ENCODE measurements around the gene PRSS12. TPM values are rescaled to one million over a fixed set of nuclear protein-coding genes. Genes with fewer than 3 reads are reported as not detected.

Gene PRSS12
- total RNA-seq, 2 donors from 2014 or later = 1.7 to 43.0 TPM

DNA sequence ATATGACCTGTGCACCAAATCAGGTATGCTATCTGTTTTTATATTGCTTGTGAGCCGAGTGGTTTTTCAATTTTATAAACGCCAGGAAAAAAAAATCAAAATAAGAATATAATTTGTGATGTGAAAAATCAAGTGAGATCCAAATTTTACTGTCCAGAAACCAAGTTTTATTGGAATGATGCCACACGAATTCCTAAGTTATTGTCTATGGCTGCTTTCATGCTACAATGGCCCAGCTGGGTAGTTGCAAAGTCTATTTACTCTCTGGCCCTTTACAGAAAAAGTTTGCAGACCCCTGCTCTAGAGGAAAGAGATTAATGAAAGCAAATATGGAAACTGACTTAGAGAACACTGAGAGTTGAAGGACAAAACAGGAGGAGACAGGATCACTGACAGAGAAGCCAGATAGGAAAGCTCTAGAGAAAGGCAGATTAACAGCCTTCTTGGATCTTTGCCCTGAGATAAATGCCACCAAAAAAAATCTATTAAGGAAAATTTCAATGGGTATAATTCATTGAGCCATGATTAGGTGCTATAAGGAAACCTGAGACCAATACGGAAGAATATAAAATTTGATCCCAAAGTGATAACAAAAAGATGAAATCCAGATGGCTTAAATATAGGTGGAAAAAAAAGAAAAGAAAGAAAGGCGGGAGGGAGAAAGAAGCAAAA is 29.8 kb downstream of the PRSS12 start:
- Histone ChIP-seq H3K9me3 (no peaks in the 10 kb centered on the region), H3K36me3 (no peaks in the 10 kb centered on the region), H3K4me1 (replicated peaks) (no peaks in the 10 kb centered on the region), H3K27me3 (replicated peaks; ENCODE audit: insufficient read depth) (no peaks in the 10 kb centered on the region), H3K27ac (no peak overlapping the region), H3K4me3 (no peak overlapping the region)
- 56% methylated on average over 5 of the region's 5 CpGs for WGBS
- no peak for DNase-seq (ENCODE audit: low spot score)
- intact Hi-C loops (cut with DNase I) = no loop called here
- TF ChIP-seq POLR2A (IDR thresholded peaks at IDR 0.05) = no peak
- TF ChIP-seq POLR2AphosphoS5 (IDR thresholded peaks at IDR 0.05) = no peak

DNA sequence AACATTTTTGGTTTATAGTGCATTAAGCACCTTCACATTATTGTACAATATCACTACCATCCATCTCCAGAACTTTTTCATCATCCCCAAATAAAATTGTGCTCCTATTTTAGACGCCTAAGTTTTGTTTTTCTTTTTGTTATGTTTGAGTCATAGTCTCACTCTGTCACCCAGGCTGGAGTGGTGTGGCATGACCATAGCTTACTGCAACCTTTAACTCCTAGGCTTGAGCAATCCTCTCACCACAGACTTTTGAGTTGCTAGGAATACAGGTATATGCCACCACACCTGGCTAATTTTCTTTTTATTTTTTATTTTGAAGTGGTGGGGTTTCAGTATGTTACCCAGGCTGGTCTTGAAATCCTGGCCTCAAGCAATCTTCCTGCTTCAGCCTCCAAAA is 33.9 kb downstream of the PRSS12 start:
- 55% methylated on average over 1 of the region's 1 CpG for WGBS
- H3K36me3 ChIP-seq = no peaks in the 10 kb centered on the region
- no peaks in the 10 kb centered on the region for H3K4me1 ChIP-seq (replicated peaks)
- H3K27me3 ChIP-seq (replicated peaks; ENCODE audit: insufficient read depth) = no peaks in the 10 kb centered on the region
- TF ChIP-seq POLR2A (IDR thresholded peaks at IDR 0.05) = no peak
- TF ChIP-seq, protein P1, sequence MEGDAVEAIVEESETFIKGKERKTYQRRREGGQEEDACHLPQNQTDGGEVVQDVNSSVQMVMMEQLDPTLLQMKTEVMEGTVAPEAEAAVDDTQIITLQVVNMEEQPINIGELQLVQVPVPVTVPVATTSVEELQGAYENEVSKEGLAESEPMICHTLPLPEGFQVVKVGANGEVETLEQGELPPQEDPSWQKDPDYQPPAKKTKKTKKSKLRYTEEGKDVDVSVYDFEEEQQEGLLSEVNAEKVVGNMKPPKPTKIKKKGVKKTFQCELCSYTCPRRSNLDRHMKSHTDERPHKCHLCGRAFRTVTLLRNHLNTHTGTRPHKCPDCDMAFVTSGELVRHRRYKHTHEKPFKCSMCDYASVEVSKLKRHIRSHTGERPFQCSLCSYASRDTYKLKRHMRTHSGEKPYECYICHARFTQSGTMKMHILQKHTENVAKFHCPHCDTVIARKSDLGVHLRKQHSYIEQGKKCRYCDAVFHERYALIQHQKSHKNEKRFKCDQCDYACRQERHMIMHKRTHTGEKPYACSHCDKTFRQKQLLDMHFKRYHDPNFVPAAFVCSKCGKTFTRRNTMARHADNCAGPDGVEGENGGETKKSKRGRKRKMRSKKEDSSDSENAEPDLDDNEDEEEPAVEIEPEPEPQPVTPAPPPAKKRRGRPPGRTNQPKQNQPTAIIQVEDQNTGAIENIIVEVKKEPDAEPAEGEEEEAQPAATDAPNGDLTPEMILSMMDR (IDR thresholded peaks at IDR 0.05) = no peak
- no peak for TF ChIP-seq POLR2AphosphoS5 (IDR thresholded peaks at IDR 0.05)
- no peak overlapping the region for H3K4me3 ChIP-seq
- H3K27ac ChIP-seq = no peak overlapping the region
- no peaks in the 10 kb centered on the region for H3K9me3 ChIP-seq
- DNase-seq (ENCODE audit: low spot score) = no peak
- intact Hi-C loops (cut with DNase I) = no loop called here

DNA sequence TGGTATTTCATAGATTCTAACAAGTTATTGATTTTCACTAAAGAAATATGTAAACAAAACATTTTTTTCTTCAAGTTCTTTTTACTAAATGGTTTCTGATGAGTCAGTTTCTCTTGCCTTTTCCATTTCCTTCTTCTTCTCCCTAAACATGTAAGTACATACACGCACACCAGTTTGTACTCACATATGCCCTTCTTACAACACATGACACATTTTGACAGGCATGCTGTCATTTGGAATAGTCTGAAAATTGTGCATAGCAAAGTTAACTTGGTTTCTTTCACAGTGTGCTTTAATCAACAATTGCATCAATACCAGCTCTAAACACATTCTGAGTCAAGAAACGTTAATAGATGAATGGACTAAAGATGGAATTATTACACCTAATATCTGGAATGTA is 35.1 kb downstream of the PRSS12 start:
- no peak overlapping the region for H3K4me3 ChIP-seq
- no peak for DNase-seq (ENCODE audit: low spot score)
- no peaks in the 10 kb centered on the region for H3K36me3 ChIP-seq
- TF ChIP-seq, protein P1 (IDR thresholded peaks at IDR 0.05) = no peak
- TF ChIP-seq POLR2A (IDR thresholded peaks at IDR 0.05) (no peak), POLR2AphosphoS5 (IDR thresholded peaks at IDR 0.05) (no peak)
- WGBS = 90% methylated on average over 2 of the region's 2 CpGs
- H3K27me3 ChIP-seq (replicated peaks; ENCODE audit: insufficient read depth) = no peaks in the 10 kb centered on the region
- intact Hi-C loops (cut with DNase I) = no loop called here
- no peaks in the 10 kb centered on the region for H3K4me1 ChIP-seq (replicated peaks)
- no peak overlapping the region for H3K27ac ChIP-seq
- no peaks in the 10 kb centered on the region for H3K9me3 ChIP-seq

DNA sequence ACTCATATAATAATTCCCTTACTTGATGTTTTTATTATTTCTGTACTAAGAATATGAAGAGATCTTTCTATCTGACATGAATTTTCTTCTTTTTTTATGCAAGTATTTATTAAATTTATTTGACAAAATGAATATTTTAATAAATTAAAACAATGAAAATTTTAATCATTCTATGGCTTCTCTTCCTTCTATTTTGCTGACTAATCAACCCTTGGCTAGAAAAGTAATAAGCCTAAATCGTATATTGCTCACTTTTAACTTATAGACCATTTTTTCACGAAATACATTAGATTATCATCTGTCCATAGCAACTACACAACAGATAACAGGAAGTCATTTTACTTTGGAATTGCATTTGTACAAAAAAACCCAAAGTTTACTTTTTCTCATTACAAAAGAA is 38.6 kb downstream of the PRSS12 start:
- DNase-seq (ENCODE audit: low spot score) = no peak
- H3K36me3 ChIP-seq = no peaks in the 10 kb centered on the region
- no peak overlapping the region for H3K27ac ChIP-seq
- 75% methylated on average over 2 of the region's 2 CpGs for WGBS
- no peaks in the 10 kb centered on the region for H3K9me3 ChIP-seq
- no peak overlapping the region for H3K4me3 ChIP-seq
- TF ChIP-seq, protein P1 (IDR thresholded peaks at IDR 0.05) = no peak
- no peak for TF ChIP-seq POLR2AphosphoS5 (IDR thresholded peaks at IDR 0.05)
- TF ChIP-seq POLR2A (IDR thresholded peaks at IDR 0.05) = no peak
- H3K4me1 ChIP-seq (replicated peaks) = no peaks in the 10 kb centered on the region
- no peaks in the 10 kb centered on the region for H3K27me3 ChIP-seq (replicated peaks; ENCODE audit: insufficient read depth)
- intact Hi-C loops (cut with DNase I) = no loop called here

DNA sequence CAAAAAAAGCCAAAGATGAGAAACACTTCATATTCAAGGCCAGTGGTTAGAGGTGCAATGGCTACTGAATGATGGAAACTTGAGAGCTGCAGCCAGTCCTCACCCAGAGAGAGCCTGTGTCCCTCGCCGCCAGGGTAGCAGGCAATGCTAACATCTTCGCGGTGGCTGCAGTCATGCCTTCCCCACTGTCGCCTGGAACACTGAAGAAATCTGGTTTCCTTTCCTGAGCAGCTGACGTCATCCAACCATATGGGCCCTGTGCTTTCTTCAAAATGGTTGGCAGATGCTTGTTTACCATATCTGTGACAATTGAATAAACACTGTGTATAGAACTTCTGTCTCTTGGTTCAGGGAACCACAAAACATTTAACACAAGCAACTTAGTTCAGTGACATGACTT is 39.7 kb downstream of the PRSS12 start:
- 69% methylated on average over 6 of the region's 6 CpGs for WGBS
- no peak for TF ChIP-seq POLR2AphosphoS5 (IDR thresholded peaks at IDR 0.05)
- no peak for TF ChIP-seq POLR2A (IDR thresholded peaks at IDR 0.05)
- TF ChIP-seq, protein P1 (IDR thresholded peaks at IDR 0.05) = no peak
- no peaks in the 10 kb centered on the region for H3K4me1 ChIP-seq (replicated peaks)
- H3K27ac ChIP-seq = no peak overlapping the region
- no peaks in the 10 kb centered on the region for H3K27me3 ChIP-seq (replicated peaks; ENCODE audit: insufficient read depth)
- H3K4me3 ChIP-seq = no peak overlapping the region
- no peaks in the 10 kb centered on the region for H3K9me3 ChIP-seq
- DNase-seq (ENCODE audit: low spot score) = no peak
- no peaks in the 10 kb centered on the region for H3K36me3 ChIP-seq
- intact Hi-C loops (cut with DNase I) = no loop called here
